Ishikawa (cell line): ENCODE data around the gene IL1RL2.

Experiments used
- CREB1 ChIP-seq: IDR thresholded peaks from 2 replicates; pipeline ENCODE4 v1.6.1; 2012; ENCODE audit warnings: low read depth
- EGR1 ChIP-seq: IDR thresholded peaks from 2 replicates; pipeline ENCODE4 v1.6.1; 2012
- EP300 ChIP-seq: IDR thresholded peaks from 2 replicates; pipeline ENCODE4 v1.6.1; 2012; ENCODE audit warnings: borderline replicate concordance
- FOXM1 ChIP-seq: IDR thresholded peaks from 2 replicates; pipeline ENCODE4 v1.6.1; 2012; ENCODE audit warnings: low read depth, borderline replicate concordance
- NFIC ChIP-seq: IDR thresholded peaks from 2 replicates; pipeline ENCODE4 v1.6.1; 2012
- RAD21 ChIP-seq: IDR thresholded peaks from 2 replicates; pipeline ENCODE4 v1.6.1; 2012; ENCODE audit warnings: low read depth
- REST ChIP-seq: IDR thresholded peaks from 2 replicates; pipeline ENCODE4 v1.6.1; 2012; ENCODE audit warnings: low read depth, mild to moderate bottlenecking
- TAF1 ChIP-seq: IDR thresholded peaks from 2 replicates; pipeline ENCODE4 v1.6.1; 2012; ENCODE audit warnings: low read depth, mild to moderate bottlenecking
- TEAD4 ChIP-seq: IDR thresholded peaks from 2 replicates; pipeline ENCODE4 v1.6.1; 2012
- USF1 ChIP-seq: IDR thresholded peaks from 2 replicates; pipeline ENCODE4 v1.6.1; 2012
- YY1 ChIP-seq: IDR thresholded peaks from 2 replicates; pipeline ENCODE4 v1.6.1; 2012; ENCODE audit warnings: low read depth
- ZBTB7A ChIP-seq: IDR thresholded peaks from 2 replicates; pipeline ENCODE4 v1.6.1; 2012; ENCODE audit warnings: low read depth
- TF ChIP-seq, protein P1 (sequence below): IDR thresholded peaks from 2 replicates; pipeline ENCODE4 v1.6.1; 2012

DNA sequence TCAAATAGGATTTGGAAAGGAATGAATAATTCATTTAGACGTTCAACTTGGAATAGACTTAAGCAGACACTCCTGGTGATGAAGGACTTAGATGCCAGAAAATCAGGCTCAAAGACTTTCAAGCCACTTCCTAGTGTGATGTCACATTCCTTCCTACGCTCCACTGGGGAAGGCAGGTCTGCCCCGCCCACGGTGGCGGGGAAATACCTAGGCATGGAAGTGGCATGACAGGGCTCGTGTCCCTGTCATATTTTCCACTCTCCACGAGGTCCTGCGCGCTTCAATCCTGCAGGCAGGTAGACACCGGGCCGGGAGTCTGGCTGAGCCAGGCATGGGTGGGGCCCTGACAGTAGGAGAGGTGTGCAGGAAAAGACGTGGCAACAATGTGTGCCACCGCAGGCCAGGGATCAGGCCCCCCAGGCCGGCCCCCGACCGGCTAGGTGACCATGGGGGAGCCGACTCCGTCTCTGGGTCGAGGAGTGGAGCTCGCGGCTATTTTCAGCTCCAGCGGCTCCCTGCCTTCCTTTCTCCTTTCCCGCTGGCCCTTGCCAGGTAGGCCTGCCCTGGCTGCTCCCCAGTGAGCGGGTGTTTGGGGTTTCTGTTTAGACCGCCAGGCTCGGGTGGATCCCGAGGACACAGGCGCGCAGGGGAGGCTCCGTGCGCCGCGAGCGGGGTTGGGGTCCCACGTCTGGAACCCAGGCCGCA is at the start of gene IL1RL2:
- TF ChIP-seq EP300 (no peak), RAD21 (no peak), ZBTB7A (no peak), FOXM1 (no peak), TAF1 (no peak), TEAD4 (no peak), REST (no peak), NFIC (no peak), YY1 (no peak), CREB1 (no peak), USF1 (no peak), EGR1 (no peak)
- TF ChIP-seq, protein P1, sequence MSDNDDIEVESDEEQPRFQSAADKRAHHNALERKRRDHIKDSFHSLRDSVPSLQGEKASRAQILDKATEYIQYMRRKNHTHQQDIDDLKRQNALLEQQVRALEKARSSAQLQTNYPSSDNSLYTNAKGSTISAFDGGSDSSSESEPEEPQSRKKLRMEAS = no peak
